ENCODE measurements around the gene GIMAP2. TPM values are rescaled to one million over a fixed set of nuclear protein-coding genes. Genes with fewer than 3 reads are reported as not detected.

GIMAP2 gene
- total RNA-seq, 4 donors from 2014 or later = 6.7 to 32.4 (median 10.4) TPM

DNA sequence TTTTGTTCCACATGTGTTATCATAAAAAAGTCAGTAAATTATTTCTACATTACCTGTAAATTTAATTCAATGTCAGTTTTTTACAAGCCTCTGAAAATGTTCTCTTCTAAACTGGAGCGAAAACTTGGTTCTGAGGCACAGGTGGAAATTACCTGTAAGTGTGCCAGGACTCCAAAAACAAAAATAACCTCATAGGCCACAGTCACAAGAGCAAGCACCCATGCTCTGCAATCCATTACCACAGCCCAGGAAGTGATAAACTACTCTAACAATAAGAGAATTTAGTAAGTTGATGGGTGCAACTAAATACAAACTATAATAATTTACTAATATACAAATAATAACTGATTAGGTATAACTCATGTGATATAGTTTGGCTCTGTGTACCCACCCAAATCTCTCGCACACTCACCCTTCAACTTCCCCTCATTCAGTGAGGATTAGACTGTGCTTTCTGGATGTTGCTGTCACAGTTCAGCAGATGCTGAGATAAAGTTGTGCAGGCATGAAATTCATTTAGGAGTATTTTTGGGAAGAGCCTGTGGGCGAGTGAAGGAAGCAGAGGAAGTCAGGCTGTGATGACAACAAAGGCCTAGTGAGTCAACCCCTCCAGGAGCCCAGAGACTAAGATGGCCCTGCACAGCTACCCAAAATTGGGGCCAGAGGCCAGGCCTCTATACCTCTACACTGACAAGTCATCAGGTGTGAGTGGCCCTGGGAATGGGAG, 37.0 kb upstream of the GIMAP2 start:
- Histone ChIP-seq H3K27me3 (no peaks in the 10 kb centered on the region), H3K36me3 (no peaks in the 10 kb centered on the region), H3K9me3 (no peaks in the 10 kb centered on the region), H3K27ac (no peak overlapping the region), H3K4me1 (no peaks in the 10 kb centered on the region), H3K4me3 (replicated peaks in 1 of 3) (no peak overlapping the region)
- DNase-seq = no peak
- TF ChIP-seq, protein P1, sequence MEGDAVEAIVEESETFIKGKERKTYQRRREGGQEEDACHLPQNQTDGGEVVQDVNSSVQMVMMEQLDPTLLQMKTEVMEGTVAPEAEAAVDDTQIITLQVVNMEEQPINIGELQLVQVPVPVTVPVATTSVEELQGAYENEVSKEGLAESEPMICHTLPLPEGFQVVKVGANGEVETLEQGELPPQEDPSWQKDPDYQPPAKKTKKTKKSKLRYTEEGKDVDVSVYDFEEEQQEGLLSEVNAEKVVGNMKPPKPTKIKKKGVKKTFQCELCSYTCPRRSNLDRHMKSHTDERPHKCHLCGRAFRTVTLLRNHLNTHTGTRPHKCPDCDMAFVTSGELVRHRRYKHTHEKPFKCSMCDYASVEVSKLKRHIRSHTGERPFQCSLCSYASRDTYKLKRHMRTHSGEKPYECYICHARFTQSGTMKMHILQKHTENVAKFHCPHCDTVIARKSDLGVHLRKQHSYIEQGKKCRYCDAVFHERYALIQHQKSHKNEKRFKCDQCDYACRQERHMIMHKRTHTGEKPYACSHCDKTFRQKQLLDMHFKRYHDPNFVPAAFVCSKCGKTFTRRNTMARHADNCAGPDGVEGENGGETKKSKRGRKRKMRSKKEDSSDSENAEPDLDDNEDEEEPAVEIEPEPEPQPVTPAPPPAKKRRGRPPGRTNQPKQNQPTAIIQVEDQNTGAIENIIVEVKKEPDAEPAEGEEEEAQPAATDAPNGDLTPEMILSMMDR (IDR thresholded peaks at IDR 0.05) = no peak
- WGBS, 2 donors = 67 to 68% methylated on average over 3 of the region's 3 CpGs
- intact Hi-C loops (cut with DNase I) = no loop called here

DNA sequence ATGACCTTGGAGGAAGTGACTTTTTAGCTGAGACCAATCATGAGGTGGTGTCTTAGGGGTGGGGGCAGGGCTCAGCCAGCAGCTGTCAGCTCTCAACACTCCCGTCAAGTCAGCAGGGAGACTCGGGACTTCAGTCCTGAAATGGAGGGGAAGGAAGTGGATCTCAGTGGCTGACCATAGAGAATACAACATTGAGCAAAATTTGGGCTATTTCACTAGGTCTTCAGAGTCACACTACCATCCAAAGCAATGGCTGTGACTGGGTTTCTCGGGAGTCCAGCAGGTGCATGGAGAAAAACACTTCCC, 36.5 kb upstream of the GIMAP2 start:
- Histone ChIP-seq H3K4me3 (replicated peaks in 1 of 3) (no peak overlapping the region), H3K36me3 (no peaks in the 10 kb centered on the region), H3K9me3 (no peaks in the 10 kb centered on the region), H3K27ac (no peak overlapping the region), H3K27me3 (no peaks in the 10 kb centered on the region), H3K4me1 (no peaks in the 10 kb centered on the region)
- intact Hi-C loops (cut with DNase I) = no loop called here
- no peak for DNase-seq
- 49 to 59% methylated on average over 3 of the region's 3 CpGs for WGBS, 2 donors
- TF ChIP-seq POLR2A (IDR thresholded peaks at IDR 0.05) = no peak
- TF ChIP-seq, protein P1 (IDR thresholded peaks at IDR 0.05) = no peak

DNA sequence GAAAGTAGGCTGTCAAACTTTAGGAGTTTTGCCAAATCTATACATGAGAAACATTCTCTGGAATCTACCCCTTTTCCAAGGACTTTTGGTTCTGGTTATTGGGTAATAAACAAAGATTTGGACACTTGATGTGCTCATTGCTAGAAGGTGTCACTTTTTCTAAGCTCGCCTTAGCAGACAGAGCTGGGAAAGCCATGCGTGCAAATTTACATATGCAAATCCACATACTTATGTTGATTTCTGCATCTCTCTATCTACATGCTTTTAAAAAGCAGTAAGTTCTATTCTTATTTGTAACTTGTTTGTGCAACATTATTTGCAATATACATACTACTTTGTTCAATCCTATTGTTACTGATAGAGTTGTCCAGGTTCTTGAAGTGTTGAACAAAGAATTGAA, 30.8 kb upstream of the GIMAP2 start:
- H3K27me3 ChIP-seq = no peaks in the 10 kb centered on the region
- no peaks in the 10 kb centered on the region for H3K4me1 ChIP-seq
- H3K27ac ChIP-seq = no peak overlapping the region
- H3K9me3 ChIP-seq = no peaks in the 10 kb centered on the region
- no peak for DNase-seq
- WGBS, 2 donors = 75% methylated on average over 2 of the region's 2 CpGs
- intact Hi-C loops (cut with DNase I) = no loop called here
- H3K4me3 ChIP-seq (replicated peaks in 1 of 3) = no peak overlapping the region
- H3K36me3 ChIP-seq = no peaks in the 10 kb centered on the region
- no peak for TF ChIP-seq POLR2A (IDR thresholded peaks at IDR 0.05)
- TF ChIP-seq, protein P1 (IDR thresholded peaks at IDR 0.05) = no peak

DNA sequence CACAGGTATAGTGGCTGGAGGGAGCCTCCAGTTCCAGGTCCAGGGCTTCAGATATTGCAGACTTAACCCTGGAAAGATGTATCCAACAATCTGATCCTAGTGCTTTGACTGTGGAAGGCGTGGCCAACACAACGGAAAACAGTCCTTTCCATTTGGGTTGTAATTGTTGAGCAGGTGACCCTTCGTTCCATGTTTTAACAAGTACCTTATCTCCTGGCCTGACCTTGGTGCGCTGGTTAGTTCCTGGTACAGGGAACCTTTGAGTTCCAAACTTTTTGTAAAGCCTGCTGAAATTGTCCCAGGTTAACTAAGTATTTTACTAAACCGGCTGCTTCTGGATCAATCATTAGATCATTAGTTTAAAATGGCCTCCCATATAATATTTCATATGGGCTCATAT, 29.5 kb upstream of the GIMAP2 start:
- intact Hi-C loops (cut with DNase I) = no loop called here
- TF ChIP-seq POLR2A (IDR thresholded peaks at IDR 0.05) = no peak
- TF ChIP-seq, protein P1 (IDR thresholded peaks at IDR 0.05) = no peak
- H3K9me3 ChIP-seq = no peaks in the 10 kb centered on the region
- no peak for DNase-seq
- no peaks in the 10 kb centered on the region for H3K27me3 ChIP-seq
- 87 to 90% methylated on average over 5 of the region's 5 CpGs for WGBS, 2 donors
- no peaks in the 10 kb centered on the region for H3K36me3 ChIP-seq
- H3K4me1 ChIP-seq = no peaks in the 10 kb centered on the region
- H3K4me3 ChIP-seq (replicated peaks in 1 of 3) = no peak overlapping the region
- H3K27ac ChIP-seq = no peak overlapping the region

DNA sequence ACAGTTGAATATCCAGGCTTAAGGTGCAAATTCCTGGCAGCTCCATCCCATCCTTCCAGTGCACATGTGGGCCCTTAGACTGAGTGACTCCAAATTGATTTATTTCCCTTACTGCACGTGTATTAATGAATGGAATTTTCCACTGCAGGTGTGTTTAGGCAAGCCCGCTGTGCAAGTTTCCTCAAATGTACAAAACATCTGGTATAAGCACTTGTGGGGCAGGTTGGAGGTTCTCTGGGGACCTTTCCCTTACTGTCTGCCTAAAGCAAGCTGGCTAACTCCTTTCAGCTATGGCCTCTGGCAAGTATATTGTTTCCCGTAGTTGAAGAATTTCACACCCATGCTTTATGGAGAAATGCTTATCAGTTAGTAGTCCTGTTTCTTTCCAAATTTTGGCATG, 28.0 kb upstream of the GIMAP2 start:
- no peaks in the 10 kb centered on the region for H3K9me3 ChIP-seq
- WGBS, 2 donors = 75 to 91% methylated on average over 3 of the region's 3 CpGs
- H3K4me1 ChIP-seq = no peaks in the 10 kb centered on the region
- TF ChIP-seq POLR2A (IDR thresholded peaks at IDR 0.05) = no peak
- TF ChIP-seq, protein P1 (IDR thresholded peaks at IDR 0.05) = no peak
- no peak overlapping the region for H3K4me3 ChIP-seq (replicated peaks in 1 of 3)
- DNase-seq = no peak
- no peak overlapping the region for H3K27ac ChIP-seq
- H3K36me3 ChIP-seq = no peaks in the 10 kb centered on the region
- H3K27me3 ChIP-seq = no peaks in the 10 kb centered on the region
- intact Hi-C loops (cut with DNase I) = no loop called here
